HepG2 (cell line): ENCODE data around the gene WDR6. TPM values are rescaled to one million over a fixed set of nuclear protein-coding genes. Genes with fewer than 3 reads are reported as not detected.
A peak's percentile ranks its signal among the peaks of the same experiment; 100 is the strongest.

Experiments used
- AGO2 ChIP-seq: fragments of 200-400 bp; formaldehyde crosslinking; optimal IDR thresholded peaks from 2 replicates; pipeline ENCODE3; 2017; ENCODE audit warnings: mild to moderate bottlenecking, low read depth, low read length, moderate library complexity
- ARNT ChIP-seq: fragments of 450-650 bp; IDR thresholded peaks from 2 replicates; pipeline ENCODE4 v1.6.1; 2017
- ERF ChIP-seq: IDR thresholded peaks from 2 replicates; pipeline ENCODE4 v1.6.1; 2018; ENCODE audit warnings: missing biosample characterization, missing genetic modification reagents
- FOSL1 ChIP-seq: sonication (generic); formaldehyde crosslinking; IDR thresholded peaks from 2 replicates; pipeline ENCODE4 v1.9.0; 2021; ENCODE audit warnings: missing genetic modification reagents, borderline replicate concordance
- FOXK1 ChIP-seq: sonication (generic); formaldehyde crosslinking; IDR thresholded peaks from 2 replicates; pipeline ENCODE4 v1.4.0; 2020; ENCODE audit warnings: low read depth, missing genetic modification reagents, borderline replicate concordance
- MEIS2 ChIP-seq: sonication (generic); formaldehyde crosslinking; IDR thresholded peaks from 2 replicates; pipeline ENCODE4 v1.9.0; 2021; ENCODE audit warnings: mild to moderate bottlenecking, missing genetic modification reagents
- MXI1 ChIP-seq: IDR thresholded peaks from 3 replicates; pipeline ENCODE4 v1.6.1; 2012; ENCODE audit warnings: low read depth, low read length, inconsistent platforms, borderline replicate concordance
- NR1H2 ChIP-seq: sonication (generic); formaldehyde crosslinking; IDR thresholded peaks from 2 replicates; pipeline ENCODE4 v1.8.1; 2022; ENCODE audit warnings: low read depth, missing genetic modification reagents, borderline replicate concordance
- SCMH1 ChIP-seq: sonication (generic); formaldehyde crosslinking; IDR thresholded peaks from 2 replicates; pipeline ENCODE4 v1.9.0; 2021; ENCODE audit warnings: missing genetic modification reagents, mild to moderate bottlenecking, borderline replicate concordance
- ZBTB20 ChIP-seq: sonication (generic); formaldehyde crosslinking; IDR thresholded peaks from 2 replicates; pipeline ENCODE4 v1.8.1; 2023; ENCODE audit warnings: missing genetic modification reagents, low read depth, mild to moderate bottlenecking, borderline replicate concordance
- ZC3H13 ChIP-seq: sonication (generic); formaldehyde crosslinking; IDR thresholded peaks from 2 replicates; pipeline ENCODE4 v1.8.1; 2023; ENCODE audit warnings: mild to moderate bottlenecking, missing genetic modification reagents, moderate library complexity
- ZFP36 ChIP-seq: fragments of 150-350 bp; IDR thresholded peaks from 2 replicates; pipeline ENCODE4 v1.6.1; 2018; ENCODE audit warnings: borderline replicate concordance, low read length, low read depth; ENCODE audit not compliant: partially characterized antibody
- ZFP62 ChIP-seq: sonication (generic); formaldehyde crosslinking; IDR thresholded peaks from 2 replicates; pipeline ENCODE4 v1.4.0; 2020; ENCODE audit warnings: missing genetic modification reagents
- ZNF20 ChIP-seq: sonication (generic); formaldehyde crosslinking; IDR thresholded peaks from 2 replicates; pipeline ENCODE4 v1.4.0; 2020; ENCODE audit warnings: mild to moderate bottlenecking, moderate library complexity, missing genetic modification reagents
- ZNF264 ChIP-seq: sonication (generic); formaldehyde crosslinking; IDR thresholded peaks from 2 replicates; pipeline ENCODE4 v1.4.0; 2020; ENCODE audit warnings: missing genetic modification reagents
- ZSCAN9 ChIP-seq: IDR thresholded peaks from 2 replicates; pipeline ENCODE4 v1.6.1; 2016; ENCODE audit warnings: borderline replicate concordance
- polyA plus RNA-seq, 8 experiments: library from polyadenylated mRNA; depleted of rRNA in 3 of 8; stranded (reverse) in 7 of 8; unstranded in 1 of 8; fragments of >200 nt; fragmentation: Illumina TruSeq in 4 of 8; extraction: Trizol in 4 of 8; gene quantifications; 2 replicates each; pipeline versions ENCODE4 v1.2.1 to v1.2.3, GENCODE V29; 2011 to 2016; ENCODE audit warnings: low read depth in 4 of 8, missing spikeins in 1 of 8, mixed read lengths in 1 of 8; ENCODE audit not compliant: insufficient read depth in 1 of 8
- total RNA-seq, 5 experiments: library from RNA; depleted of rRNA; stranded (reverse); fragments of >200 nt; fragmentation: Illumina TruSeq; extraction: Trizol; gene quantifications; 2 replicates each; pipeline ENCODE4 v1.2.3, GENCODE V29; 2016; ENCODE audit warnings: low read depth in 1 of 5
- TF ChIP-seq, protein P1 (sequence below): sonication (generic); formaldehyde crosslinking; IDR thresholded peaks from 2 replicates; pipeline ENCODE4 v1.5.1; 2020; ENCODE audit warnings: missing genetic modification reagents, mild to moderate bottlenecking, borderline replicate concordance
- TF ChIP-seq, protein P2 (sequence below): IDR thresholded peaks from 2 replicates; pipeline ENCODE4 v1.6.1; 2018; ENCODE audit warnings: missing genetic modification reagents
- TF ChIP-seq, protein P3 (sequence below): sonication (generic); formaldehyde crosslinking; IDR thresholded peaks from 2 replicates; pipeline ENCODE4 v1.9.0; 2021; ENCODE audit warnings: mild to moderate bottlenecking, missing genetic modification reagents
- TF ChIP-seq, protein P4 (sequence below): fragments of 450-650 bp; IDR thresholded peaks from 2 replicates; pipeline ENCODE4 v1.6.1; 2017

The WDR6 gene
- total and polyA plus RNA-seq, 2 of the 13 experiments (the other 11 are each of a cell fraction or from before 2014, with no cell fraction given), result 73.4 to 139 TPM

DNA sequence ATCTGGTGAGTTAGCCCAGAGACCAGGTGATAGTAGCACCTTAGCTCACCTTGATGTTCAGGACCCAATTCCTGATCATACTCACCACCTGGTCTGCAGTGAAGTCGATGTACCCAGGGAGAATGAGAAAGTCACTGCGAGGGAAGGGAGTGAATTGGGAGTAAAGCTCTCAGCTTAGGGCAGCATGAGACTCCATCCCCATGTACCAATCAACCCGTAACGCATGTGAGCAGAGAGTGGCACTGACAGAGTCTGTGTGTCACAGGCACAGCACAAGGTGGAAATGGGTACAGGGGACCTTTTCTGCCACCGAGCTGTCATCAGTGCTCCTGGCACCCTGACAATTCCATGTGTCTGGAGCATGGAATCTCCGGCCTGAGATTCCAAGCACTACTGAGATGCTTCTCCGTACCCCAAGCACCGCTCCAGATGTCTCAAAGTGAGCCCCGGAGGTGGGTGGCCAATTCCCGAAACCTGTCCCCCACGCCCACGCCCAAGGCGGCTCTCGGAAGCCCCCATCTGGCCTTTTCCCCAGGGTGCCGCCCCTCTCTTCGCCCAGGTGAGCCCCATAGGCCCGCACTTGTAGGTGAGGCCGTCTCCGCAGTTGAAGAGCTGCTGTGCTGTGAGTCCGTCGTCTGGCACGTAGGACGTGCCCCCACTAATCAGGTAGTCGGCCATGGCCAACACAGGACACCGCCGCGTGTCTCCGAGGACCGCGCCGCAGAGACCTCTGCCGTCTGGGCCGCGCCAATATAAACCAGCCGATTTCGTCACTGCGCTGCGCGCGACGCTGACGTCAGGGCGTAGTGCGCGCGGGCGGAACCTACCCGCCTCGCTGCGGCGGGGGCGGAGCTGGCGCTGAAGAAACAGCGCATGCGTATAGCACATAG, 21.7 kb downstream of the WDR6 start, which contains the start of gene IMPDH2 (continued):
- TF ChIP-seq ZC3H13 (CRISPR knock-in tag) (peak; percentile 99), ZBTB20 (CRISPR knock-in tag) (0 out of 2 replicates have a peak, but pooled peaks have one; percentile 74), ZFP36 (no peak), MEIS2 (peak; percentile 63), ZNF20 (CRISPR knock-in tag) (no peak), ERF (CRISPR knock-in tag) (peak; percentile 96), ZNF264 (CRISPR knock-in tag) (peak; percentile 45; the same call in 1 of the 2 replicates), AGO2 (peak; percentile 100), NR1H2 (CRISPR knock-in tag) (no peak), ZSCAN9 (CRISPR knock-in tag) (peak; percentile 95), MXI1 (peak; percentile 81; the same call in 1 of the 3 replicates), SCMH1 (CRISPR knock-in tag) (no peak), FOSL1 (no peak), FOXK1 (CRISPR knock-in tag) (peak; percentile 93), ZFP62 (CRISPR knock-in tag) (no peak), ARNT (no peak)
- TF ChIP-seq, protein P1, sequence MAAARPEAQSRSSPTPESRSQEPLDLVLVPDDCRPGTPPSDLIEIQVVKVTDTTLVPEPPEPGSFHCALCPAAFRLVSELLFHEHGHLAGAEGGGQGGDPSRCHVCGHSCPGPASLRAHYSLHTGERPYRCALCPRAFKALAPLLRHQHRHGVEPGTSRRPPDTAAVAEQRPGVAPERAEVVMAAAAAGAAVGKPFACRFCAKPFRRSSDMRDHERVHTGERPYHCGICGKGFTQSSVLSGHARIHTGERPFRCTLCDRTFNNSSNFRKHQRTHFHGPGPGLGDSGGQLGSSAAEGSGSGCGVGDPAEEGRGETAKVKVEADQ (CRISPR knock-in tag), result no peak; the same call in 1 of the 2 replicates
- TF ChIP-seq, protein P2, sequence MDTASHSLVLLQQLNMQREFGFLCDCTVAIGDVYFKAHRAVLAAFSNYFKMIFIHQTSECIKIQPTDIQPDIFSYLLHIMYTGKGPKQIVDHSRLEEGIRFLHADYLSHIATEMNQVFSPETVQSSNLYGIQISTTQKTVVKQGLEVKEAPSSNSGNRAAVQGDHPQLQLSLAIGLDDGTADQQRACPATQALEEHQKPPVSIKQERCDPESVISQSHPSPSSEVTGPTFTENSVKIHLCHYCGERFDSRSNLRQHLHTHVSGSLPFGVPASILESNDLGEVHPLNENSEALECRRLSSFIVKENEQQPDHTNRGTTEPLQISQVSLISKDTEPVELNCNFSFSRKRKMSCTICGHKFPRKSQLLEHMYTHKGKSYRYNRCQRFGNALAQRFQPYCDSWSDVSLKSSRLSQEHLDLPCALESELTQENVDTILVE (CRISPR knock-in tag), result peak; percentile 93
- TF ChIP-seq, protein P3, sequence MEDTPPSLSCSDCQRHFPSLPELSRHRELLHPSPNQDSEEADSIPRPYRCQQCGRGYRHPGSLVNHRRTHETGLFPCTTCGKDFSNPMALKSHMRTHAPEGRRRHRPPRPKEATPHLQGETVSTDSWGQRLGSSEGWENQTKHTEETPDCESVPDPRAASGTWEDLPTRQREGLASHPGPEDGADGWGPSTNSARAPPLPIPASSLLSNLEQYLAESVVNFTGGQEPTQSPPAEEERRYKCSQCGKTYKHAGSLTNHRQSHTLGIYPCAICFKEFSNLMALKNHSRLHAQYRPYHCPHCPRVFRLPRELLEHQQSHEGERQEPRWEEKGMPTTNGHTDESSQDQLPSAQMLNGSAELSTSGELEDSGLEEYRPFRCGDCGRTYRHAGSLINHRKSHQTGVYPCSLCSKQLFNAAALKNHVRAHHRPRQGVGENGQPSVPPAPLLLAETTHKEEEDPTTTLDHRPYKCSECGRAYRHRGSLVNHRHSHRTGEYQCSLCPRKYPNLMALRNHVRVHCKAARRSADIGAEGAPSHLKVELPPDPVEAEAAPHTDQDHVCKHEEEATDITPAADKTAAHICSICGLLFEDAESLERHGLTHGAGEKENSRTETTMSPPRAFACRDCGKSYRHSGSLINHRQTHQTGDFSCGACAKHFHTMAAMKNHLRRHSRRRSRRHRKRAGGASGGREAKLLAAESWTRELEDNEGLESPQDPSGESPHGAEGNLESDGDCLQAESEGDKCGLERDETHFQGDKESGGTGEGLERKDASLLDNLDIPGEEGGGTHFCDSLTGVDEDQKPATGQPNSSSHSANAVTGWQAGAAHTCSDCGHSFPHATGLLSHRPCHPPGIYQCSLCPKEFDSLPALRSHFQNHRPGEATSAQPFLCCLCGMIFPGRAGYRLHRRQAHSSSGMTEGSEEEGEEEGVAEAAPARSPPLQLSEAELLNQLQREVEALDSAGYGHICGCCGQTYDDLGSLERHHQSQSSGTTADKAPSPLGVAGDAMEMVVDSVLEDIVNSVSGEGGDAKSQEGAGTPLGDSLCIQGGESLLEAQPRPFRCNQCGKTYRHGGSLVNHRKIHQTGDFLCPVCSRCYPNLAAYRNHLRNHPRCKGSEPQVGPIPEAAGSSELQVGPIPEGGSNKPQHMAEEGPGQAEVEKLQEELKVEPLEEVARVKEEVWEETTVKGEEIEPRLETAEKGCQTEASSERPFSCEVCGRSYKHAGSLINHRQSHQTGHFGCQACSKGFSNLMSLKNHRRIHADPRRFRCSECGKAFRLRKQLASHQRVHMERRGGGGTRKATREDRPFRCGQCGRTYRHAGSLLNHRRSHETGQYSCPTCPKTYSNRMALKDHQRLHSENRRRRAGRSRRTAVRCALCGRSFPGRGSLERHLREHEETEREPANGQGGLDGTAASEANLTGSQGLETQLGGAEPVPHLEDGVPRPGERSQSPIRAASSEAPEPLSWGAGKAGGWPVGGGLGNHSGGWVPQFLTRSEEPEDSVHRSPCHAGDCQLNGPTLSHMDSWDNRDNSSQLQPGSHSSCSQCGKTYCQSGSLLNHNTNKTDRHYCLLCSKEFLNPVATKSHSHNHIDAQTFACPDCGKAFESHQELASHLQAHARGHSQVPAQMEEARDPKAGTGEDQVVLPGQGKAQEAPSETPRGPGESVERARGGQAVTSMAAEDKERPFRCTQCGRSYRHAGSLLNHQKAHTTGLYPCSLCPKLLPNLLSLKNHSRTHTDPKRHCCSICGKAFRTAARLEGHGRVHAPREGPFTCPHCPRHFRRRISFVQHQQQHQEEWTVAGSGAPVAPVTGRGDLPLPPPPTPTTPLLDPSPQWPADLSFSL (CRISPR knock-in tag), result no peak
- TF ChIP-seq, protein P4, sequence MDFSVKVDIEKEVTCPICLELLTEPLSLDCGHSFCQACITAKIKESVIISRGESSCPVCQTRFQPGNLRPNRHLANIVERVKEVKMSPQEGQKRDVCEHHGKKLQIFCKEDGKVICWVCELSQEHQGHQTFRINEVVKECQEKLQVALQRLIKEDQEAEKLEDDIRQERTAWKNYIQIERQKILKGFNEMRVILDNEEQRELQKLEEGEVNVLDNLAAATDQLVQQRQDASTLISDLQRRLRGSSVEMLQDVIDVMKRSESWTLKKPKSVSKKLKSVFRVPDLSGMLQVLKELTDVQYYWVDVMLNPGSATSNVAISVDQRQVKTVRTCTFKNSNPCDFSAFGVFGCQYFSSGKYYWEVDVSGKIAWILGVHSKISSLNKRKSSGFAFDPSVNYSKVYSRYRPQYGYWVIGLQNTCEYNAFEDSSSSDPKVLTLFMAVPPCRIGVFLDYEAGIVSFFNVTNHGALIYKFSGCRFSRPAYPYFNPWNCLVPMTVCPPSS, result no peak
